Amniotic stem cell (primary cell): ENCODE results near the gene FARP1.
"Not testable (repeated sequence)": the region's sequence is repeated elsewhere in the genome, so short reads cannot be mapped to it uniquely, and the experiment has no call there.

ENCODE experiments used
- DNase-seq: peaks from one replicate; lab custom pipeline; 2025; lab: John Stamatoyannopoulos, UW

FARP1 gene

DNA sequence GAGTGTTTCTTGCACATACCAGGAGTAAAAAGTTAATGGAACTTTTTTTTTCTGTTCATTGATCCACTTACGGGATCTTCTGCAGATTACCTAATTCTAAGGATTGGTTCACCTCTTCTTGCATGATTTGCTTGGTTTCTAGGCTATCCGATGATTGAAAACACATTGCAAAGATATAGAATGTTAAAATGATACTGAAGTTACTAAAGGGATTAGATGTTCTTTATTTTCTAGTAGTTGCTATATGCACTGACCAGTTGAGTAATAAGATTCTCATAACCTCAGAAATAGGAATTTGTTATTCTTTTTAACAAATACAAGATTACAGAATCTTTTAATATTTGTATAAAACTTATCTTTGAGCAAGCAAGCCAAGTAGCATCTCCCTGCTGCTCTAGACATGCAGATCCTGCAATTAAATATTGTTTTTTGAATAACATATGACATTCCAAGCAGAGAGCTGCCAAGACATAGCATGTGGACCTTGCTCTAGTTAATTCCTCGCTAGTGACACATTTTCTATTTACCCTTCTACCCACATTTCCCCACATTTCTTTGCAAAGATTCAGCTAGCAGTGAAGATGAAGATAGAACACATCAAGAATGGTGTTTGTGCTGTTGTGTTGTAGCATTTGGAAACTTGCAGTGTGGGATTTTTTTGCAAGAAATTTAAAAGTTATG is 85.9 kb downstream of the FARP1 start:
- DNase-seq, result peak; percentile 12

DNA sequence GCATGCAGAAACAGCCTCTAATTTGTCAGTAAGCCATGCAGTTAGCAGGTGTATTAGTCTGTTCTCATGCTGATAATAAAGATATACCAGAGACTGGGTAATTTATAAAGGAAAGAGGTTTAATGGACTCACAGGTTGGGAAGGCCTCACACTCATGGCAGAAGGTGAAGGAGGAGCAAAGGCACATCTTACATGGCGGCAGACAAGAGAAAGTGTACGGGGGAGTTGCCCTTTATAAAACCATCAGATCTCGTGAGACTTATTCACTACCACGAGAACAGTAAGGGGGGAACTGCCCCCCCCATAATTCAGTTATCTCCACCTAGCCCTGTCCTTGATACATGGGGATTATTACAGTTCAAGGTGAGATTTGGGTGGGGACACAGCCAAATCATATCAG is 87.9 kb downstream of the FARP1 start:
- DNase-seq, result not testable (repeated sequence)

GRCh38 chr13:98232456-98232855 is 89.6 kb downstream of the FARP1 start:
- no peak for DNase-seq

GRCh38 chr13:98233127-98233526 is 90.2 kb downstream of the FARP1 start:
- no peak for DNase-seq

- no peak for DNase-seq
Observed at GRCh38 chr13:98234348-98234747, 91.5 kb downstream of the FARP1 start.

- DNase-seq, result no peak
Observed at GRCh38 chr13:98236197-98236596, 93.3 kb downstream of the FARP1 start.

DNA sequence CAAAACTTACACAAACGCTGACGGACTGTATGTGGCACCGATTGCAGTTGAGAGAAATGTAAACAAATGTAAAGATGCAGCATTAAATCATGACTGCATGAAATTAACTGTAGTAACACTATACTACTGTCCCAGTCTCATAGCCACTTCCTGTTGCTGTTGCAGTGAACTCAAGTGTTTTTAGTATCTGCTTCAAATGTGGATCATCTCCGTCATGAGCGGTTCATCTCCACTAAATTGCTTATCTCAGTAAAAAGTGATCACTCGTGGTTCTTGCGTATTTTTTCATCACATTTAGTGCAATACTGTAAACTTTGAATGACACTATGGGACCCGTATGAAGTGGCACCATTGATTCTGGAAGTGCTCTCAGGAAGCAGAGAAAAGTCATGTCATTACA is 94.4 kb downstream of the FARP1 start:
- DNase-seq, result no peak

- no peak for DNase-seq
Observed at GRCh38 chr13:98239162-98240076, 96.5 kb downstream of the FARP1 start.

GRCh38 chr13:98240135-98240534 is 97.2 kb downstream of the FARP1 start:
- DNase-seq, result no peak

DNA sequence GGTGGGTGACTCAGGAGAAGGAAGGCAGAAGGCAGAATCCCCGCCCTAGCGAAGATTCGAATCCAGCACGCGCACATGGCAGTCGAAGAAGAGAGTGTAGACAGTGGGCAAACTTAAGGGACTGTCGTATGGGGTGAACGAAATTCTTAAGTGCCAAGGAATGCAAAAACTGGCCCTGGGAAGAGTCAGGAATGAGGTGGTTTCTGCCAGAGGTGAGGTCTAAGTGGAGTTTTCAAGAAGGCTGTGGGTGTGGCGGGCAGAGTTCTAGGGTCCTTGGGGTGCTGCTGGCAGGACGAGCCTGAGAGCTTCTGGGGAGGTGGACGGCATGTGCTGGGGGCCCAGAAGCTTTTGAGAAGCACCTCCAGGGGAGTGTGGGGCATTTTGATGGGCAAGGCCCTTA is 98.1 kb downstream of the FARP1 start:
- DNase-seq, result no peak

DNA sequence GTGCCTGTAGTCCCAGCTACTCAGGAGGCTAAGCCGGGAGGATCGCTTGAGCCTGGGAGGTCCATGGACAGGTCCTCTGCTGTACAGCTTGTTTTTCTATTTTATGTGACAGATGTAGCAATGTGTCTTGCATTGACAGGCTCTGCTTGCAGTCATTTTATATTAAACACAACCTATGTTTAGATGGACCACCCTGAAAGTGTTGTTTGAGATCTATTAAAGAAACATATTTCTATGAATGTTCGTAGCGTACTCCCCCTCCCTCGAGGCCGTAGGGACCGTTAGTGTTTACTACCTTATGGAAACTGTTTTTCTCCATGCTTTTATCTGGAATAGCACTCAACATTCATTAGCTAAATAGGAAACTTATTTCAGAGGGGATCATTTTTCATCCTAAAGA is 99.1 kb downstream of the FARP1 start:
- DNase-seq, result no peak

- DNase-seq, result no peak
Observed at GRCh38 chr13:98242403-98242802, 99.5 kb downstream of the FARP1 start.

DNA sequence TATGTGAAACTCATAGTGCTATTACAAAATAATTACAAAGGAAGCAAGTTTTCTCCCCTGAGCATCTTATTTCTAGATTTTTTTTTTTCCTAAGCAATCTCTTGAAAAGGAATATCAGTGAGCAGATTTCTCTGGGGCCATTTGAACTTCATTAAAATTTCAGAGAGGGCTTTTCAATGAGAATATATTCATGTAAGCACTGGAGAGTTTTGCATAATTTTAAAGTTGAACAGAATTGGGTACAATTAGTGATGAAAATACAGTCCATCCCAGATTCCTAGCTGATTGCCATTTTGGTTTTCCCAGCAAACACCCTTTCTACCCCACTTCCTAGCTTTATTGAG is 101.0 kb downstream of the FARP1 start:
- DNase-seq, result no peak

DNA sequence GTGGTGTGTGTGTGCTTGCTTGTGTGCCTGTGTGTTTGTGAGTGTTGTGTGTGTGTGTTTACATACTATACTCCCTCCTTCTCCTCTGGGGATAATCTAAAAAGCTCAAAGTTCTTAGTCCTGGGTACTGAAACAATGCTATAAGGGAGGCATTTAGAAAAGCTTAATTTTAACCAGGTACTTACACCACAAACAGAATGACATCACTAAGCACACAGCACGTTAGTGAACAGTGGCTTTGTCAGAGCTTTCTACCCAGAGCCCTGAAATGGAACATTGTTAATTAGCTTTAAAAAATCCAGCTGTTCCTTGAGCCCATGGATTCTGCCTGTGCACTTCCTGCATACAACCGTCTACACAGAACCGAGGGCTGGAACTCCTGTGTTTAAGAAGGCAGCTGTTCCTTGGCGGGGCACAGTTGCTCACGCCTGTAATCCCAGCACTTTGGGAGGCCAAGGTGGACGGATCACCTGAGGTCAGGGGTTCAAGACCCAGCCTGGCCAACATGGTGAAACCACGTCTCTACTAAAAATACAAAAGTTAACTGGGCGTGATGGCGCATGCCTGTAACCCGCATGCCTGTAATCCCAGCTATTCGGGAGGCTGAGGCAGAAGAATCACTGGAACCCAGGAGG is 103.8 kb downstream of the FARP1 start:
- no peak for DNase-seq

GRCh38 chr13:98251708-98252107 is 108.8 kb downstream of the FARP1 start:
- DNase-seq, result no peak

- DNase-seq, result no peak
Observed at GRCh38 chr13:98252931-98253470, 110.1 kb downstream of the FARP1 start.

- DNase-seq, result no peak
Observed at GRCh38 chr13:98253526-98253925, 110.6 kb downstream of the FARP1 start.

GRCh38 chr13:98254513-98254912 is 111.6 kb downstream of the FARP1 start:
- peak; percentile 34 for DNase-seq

GRCh38 chr13:98258226-98258625 is 115.3 kb downstream of the FARP1 start:
- no peak for DNase-seq

DNA sequence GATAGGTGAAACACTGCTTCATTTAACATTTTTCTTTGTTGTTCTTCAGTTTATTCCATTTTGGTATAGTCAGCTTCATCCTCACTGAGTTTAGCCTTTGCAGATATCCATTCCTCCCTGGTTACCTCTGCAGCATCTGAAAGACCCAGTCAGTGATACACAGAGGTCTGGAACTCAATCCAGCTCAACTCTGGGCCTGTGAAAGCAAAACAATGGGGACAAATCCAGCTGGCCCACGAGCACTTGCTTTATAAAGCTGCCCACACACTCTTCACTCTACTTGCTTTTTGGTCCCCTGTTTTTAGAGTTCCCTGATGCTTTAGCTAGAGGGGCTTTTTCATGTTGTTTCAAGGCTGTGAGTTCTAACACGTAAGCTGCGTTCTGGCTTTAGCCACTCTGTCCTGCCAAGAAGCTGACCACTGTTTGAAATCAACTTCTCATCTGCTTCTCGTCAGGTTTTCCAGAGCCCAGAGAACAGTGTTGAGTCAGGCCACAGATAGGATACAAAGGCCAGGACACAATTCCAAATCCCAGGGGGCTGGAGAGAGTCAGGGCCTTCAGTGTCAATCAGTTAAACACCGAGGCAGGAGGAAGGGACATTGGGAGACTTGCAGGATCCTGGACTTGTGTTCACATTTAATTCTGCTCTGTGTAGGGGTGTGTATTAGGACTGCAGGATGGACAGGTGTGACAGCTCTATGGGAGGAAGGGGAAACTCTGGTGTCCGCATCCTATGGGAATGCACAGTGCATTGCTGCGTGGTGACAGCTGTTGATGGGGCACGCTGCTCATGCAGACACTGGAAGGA is 117.7 kb downstream of the FARP1 start:
- no peak for DNase-seq

GRCh38 chr13:98261165-98261702 is 118.3 kb downstream of the FARP1 start:
- no peak for DNase-seq

- DNase-seq, result no peak
Observed at GRCh38 chr13:98262292-98262691, 119.4 kb downstream of the FARP1 start.
